Measurements from ENCODE around the gene SLC10A7.

DNA sequence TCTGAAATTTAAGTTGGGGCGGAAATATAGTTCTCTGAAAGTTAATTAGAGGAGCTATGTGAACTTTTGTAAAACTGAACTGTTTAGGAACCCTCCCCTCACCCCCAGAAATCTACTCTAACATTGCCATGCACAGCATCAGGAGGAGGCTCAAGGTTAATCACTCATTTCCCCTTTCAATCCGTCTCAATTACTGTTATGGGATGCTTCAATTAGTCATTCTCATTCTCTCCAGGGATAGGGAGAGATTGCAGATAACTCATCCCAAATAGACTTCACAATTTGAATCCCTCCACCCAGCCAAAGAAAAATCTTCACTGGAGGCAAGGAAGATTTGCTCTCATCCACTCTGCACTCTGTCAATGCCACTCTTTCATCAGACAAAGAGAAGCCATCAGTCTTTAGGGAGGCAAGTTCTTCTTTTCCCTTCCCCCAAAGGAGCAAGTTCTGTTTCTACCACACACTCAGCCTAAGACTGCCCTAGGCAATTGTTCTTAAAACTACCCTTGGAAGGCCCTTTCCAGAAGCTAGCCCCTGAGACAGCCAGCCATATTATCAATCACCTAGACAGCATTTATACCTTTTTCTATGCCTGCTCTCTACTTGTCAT, 140.4 kb downstream of the SLC10A7 start:
- TF ChIP-seq, protein P1, sequence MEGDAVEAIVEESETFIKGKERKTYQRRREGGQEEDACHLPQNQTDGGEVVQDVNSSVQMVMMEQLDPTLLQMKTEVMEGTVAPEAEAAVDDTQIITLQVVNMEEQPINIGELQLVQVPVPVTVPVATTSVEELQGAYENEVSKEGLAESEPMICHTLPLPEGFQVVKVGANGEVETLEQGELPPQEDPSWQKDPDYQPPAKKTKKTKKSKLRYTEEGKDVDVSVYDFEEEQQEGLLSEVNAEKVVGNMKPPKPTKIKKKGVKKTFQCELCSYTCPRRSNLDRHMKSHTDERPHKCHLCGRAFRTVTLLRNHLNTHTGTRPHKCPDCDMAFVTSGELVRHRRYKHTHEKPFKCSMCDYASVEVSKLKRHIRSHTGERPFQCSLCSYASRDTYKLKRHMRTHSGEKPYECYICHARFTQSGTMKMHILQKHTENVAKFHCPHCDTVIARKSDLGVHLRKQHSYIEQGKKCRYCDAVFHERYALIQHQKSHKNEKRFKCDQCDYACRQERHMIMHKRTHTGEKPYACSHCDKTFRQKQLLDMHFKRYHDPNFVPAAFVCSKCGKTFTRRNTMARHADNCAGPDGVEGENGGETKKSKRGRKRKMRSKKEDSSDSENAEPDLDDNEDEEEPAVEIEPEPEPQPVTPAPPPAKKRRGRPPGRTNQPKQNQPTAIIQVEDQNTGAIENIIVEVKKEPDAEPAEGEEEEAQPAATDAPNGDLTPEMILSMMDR (IDR thresholded peaks at IDR 0.05 in 2 of 3, conservative IDR thresholded peaks at IDR 0.05 in 1 of 3; ENCODE audit: insufficient read depth in 2 of 3, low read depth in 1 of 3, low read length in 3 of 3) = no peak
- TF ChIP-seq MYC (IDR thresholded peaks at IDR 0.05; ENCODE audit: low read depth, low read length) = no peak
- no peak for TF ChIP-seq MYC (CRISPR knock-in tag; IDR thresholded peaks at IDR 0.05; ENCODE audit: borderline replicate concordance, low read depth)
- TF ChIP-seq, protein P2, sequence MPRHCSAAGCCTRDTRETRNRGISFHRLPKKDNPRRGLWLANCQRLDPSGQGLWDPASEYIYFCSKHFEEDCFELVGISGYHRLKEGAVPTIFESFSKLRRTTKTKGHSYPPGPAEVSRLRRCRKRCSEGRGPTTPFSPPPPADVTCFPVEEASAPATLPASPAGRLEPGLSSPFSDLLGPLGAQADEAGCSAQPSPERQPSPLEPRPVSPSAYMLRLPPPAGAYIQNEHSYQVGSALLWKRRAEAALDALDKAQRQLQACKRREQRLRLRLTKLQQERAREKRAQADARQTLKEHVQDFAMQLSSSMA (CRISPR knock-in tag; IDR thresholded peaks at IDR 0.05) = no peak
- TF ChIP-seq PHF21A (IDR thresholded peaks at IDR 0.05; ENCODE audit: borderline replicate concordance, low read depth) = no peak
- no peak for TF ChIP-seq TAF1 (IDR thresholded peaks at IDR 0.05; ENCODE audit: control insufficient read depth, extremely low read depth, insufficient read depth, low read length, severe bottlenecking)
- no peak for TF ChIP-seq HDAC8 (tag; IDR thresholded peaks at IDR 0.05)
- no peak for TF ChIP-seq RNF2 (IDR thresholded peaks at IDR 0.05)
- TF ChIP-seq TCF7 (IDR thresholded peaks at IDR 0.05; ENCODE audit: borderline replicate concordance) = no peak
- no peak for TF ChIP-seq EZH2 (IDR thresholded peaks at IDR 0.05; ENCODE audit: borderline replicate concordance, low read depth, low read length)

Measured in K562 (cell line).